Measurements from ENCODE around the gene PTPRR. TPM values are rescaled to one million over a fixed set of nuclear protein-coding genes. Genes with fewer than 3 reads are reported as not detected.
"Not testable (repeated sequence)": the region's sequence is repeated elsewhere in the genome, so short reads cannot be mapped to it uniquely, and the experiment has no call there.

The PTPRR gene
- total RNA-seq, 4 donors from 2014 or later = 0.19 TPM; not detected in 3

- no peaks in the 10 kb centered on the region for H3K27me3 ChIP-seq
Observed at GRCh38 chr12:70815971-70816391, 104.6 kb downstream of the PTPRR start.

GRCh38 chr12:70815056-70815455, 105.5 kb downstream of the PTPRR start:
- Histone ChIP-seq H3K27me3 (no peaks in the 10 kb centered on the region), H3K4me1 (no peaks in the 10 kb centered on the region), H3K36me3 (no peaks in the 10 kb centered on the region), H3K27ac (no peak overlapping the region), H3K4me3 (no peak overlapping the region), H3K9me3 (no peaks in the 10 kb centered on the region)
- no peak for DNase-seq
- 49 to 73% methylated on average over 2 of the region's 2 CpGs for WGBS, 2 donors
- intact Hi-C loops (cut with DNase I) = no loop called here
- no peak for TF ChIP-seq POLR2A (IDR thresholded peaks at IDR 0.05)
- TF ChIP-seq CTCF (IDR thresholded peaks at IDR 0.05) = no peak

More at GRCh38 chr12:70815971-70816391, 104.6 kb downstream of the PTPRR start:
- no peak for DNase-seq
- TF ChIP-seq POLR2A (IDR thresholded peaks at IDR 0.05) = no peak
- no peak for TF ChIP-seq CTCF (IDR thresholded peaks at IDR 0.05)
- H3K4me1 ChIP-seq = no peaks in the 10 kb centered on the region
- no peaks in the 10 kb centered on the region for H3K9me3 ChIP-seq
- H3K36me3 ChIP-seq = no peaks in the 10 kb centered on the region
- intact Hi-C loops (cut with DNase I) = no loop called here
- no peak overlapping the region for H3K4me3 ChIP-seq
- 55 to 58% methylated on average over 2 of the region's 2 CpGs for WGBS, 2 donors
- H3K27ac ChIP-seq = no peak overlapping the region

GRCh38 chr12:70813559-70813958, 107.0 kb downstream of the PTPRR start:
- no peak overlapping the region for H3K4me3 ChIP-seq
- H3K27me3 ChIP-seq = no peaks in the 10 kb centered on the region
- no peak for DNase-seq
- 58 to 75% methylated on average over 4 of the region's 4 CpGs for WGBS, 2 donors
- H3K36me3 ChIP-seq = no peaks in the 10 kb centered on the region
- TF ChIP-seq POLR2A (IDR thresholded peaks at IDR 0.05) (no peak), CTCF (IDR thresholded peaks at IDR 0.05) (no peak)
- H3K27ac ChIP-seq = no peak overlapping the region
- no peaks in the 10 kb centered on the region for H3K9me3 ChIP-seq
- intact Hi-C loops (cut with DNase I) = no loop called here
- H3K4me1 ChIP-seq = no peaks in the 10 kb centered on the region

GRCh38 chr12:70812136-70812535, 108.4 kb downstream of the PTPRR start:
- Histone ChIP-seq H3K27me3 (no peaks in the 10 kb centered on the region), H3K9me3 (no peaks in the 10 kb centered on the region), H3K27ac (no peak overlapping the region), H3K4me1 (no peaks in the 10 kb centered on the region), H3K4me3 (no peak overlapping the region), H3K36me3 (no peaks in the 10 kb centered on the region)
- intact Hi-C loops (cut with DNase I) = no loop called here
- DNase-seq = no peak
- TF ChIP-seq POLR2A (IDR thresholded peaks at IDR 0.05) = no peak
- no peak for TF ChIP-seq CTCF (IDR thresholded peaks at IDR 0.05)
- 50 to 54% methylated on average over 3 of the region's 3 CpGs for WGBS, 2 donors

GRCh38 chr12:70809887-70810286, 110.7 kb downstream of the PTPRR start:
- 53 to 55% methylated on average over 4 of the region's 4 CpGs for WGBS, 2 donors
- no peak for TF ChIP-seq POLR2A (IDR thresholded peaks at IDR 0.05)
- no peak for TF ChIP-seq CTCF (IDR thresholded peaks at IDR 0.05)
- Histone ChIP-seq H3K4me3 (no peak overlapping the region), H3K4me1 (no peaks in the 10 kb centered on the region), H3K27ac (no peak overlapping the region), H3K9me3 (no peaks in the 10 kb centered on the region), H3K36me3 (no peaks in the 10 kb centered on the region), H3K27me3 (no peaks in the 10 kb centered on the region)
- DNase-seq = no peak
- intact Hi-C loops (cut with DNase I) = no loop called here

GRCh38 chr12:70807993-70808392, 112.5 kb downstream of the PTPRR start:
- H3K27ac ChIP-seq; H3K36me3 ChIP-seq; intact Hi-C loops (cut with DNase I); H3K9me3 ChIP-seq; DNase-seq; H3K27me3 ChIP-seq; H3K4me3 ChIP-seq; H3K4me1 ChIP-seq: not testable (repeated sequence)
- 46 to 67% methylated on average over 2 of the region's 2 CpGs for WGBS, 2 donors

All from esophagus squamous epithelium (tissue), 5 donors.